Activated CD8-positive, alpha-beta memory T cell treated with anti-CD3 and anti-CD28 coated beads, Interleukin-2, amount 50 U/mL, for 4 hours (primary cell): Measurements from ENCODE around the gene ERMARD.

Source experiments
- DNase-seq: peaks from one replicate; pipeline ENCODE4 v3.0.0-alpha.2; 2020

Gene ERMARD

GRCh38 chr6:169803271-169803811 is 51.9 kb downstream of the ERMARD start:
- DNase-seq = no peak

GRCh38 chr6:169803816-169804340 is 52.5 kb downstream of the ERMARD start:
- no peak for DNase-seq

- DNase-seq = no peak
Observed at GRCh38 chr6:169804427-169804826, 53.0 kb downstream of the ERMARD start.

GRCh38 chr6:169805242-169805838 is 53.9 kb downstream of the ERMARD start:
- DNase-seq = no peak

- DNase-seq = no peak
Observed at GRCh38 chr6:169806701-169807100, 55.3 kb downstream of the ERMARD start.

- DNase-seq = no peak
Observed at GRCh38 chr6:169807229-169807628, 55.8 kb downstream of the ERMARD start.

GRCh38 chr6:169807699-169808607 is 56.5 kb downstream of the ERMARD start:
- no peak for DNase-seq

GRCh38 chr6:169808608-169808967 is 57.2 kb downstream of the ERMARD start:
- no peak for DNase-seq

GRCh38 chr6:169809386-169809785 is 58.0 kb downstream of the ERMARD start:
- DNase-seq = no peak

GRCh38 chr6:169810066-169810989 is 58.9 kb downstream of the ERMARD start:
- DNase-seq = no peak

- DNase-seq = no peak
Observed at GRCh38 chr6:169811072-169811471, 59.6 kb downstream of the ERMARD start.

GRCh38 chr6:169811521-169812256 is 60.3 kb downstream of the ERMARD start:
- no peak for DNase-seq

- DNase-seq = no peak
Observed at GRCh38 chr6:169812257-169812644, 60.8 kb downstream of the ERMARD start.

- DNase-seq = no peak
Observed at GRCh38 chr6:169813969-169814368, 62.5 kb downstream of the ERMARD start.

GRCh38 chr6:169816054-169816453 is 64.6 kb downstream of the ERMARD start:
- no peak for DNase-seq

GRCh38 chr6:169816975-169817374 is 65.6 kb downstream of the ERMARD start:
- DNase-seq = no peak

GRCh38 chr6:169820358-169820757 is 68.9 kb downstream of the ERMARD start:
- no peak for DNase-seq

- DNase-seq = no peak
Observed at GRCh38 chr6:169824021-169824420, 72.6 kb downstream of the ERMARD start.

GRCh38 chr6:169824848-169825557 is 73.6 kb downstream of the ERMARD start:
- no peak for DNase-seq

GRCh38 chr6:169825558-169826225 is 74.3 kb downstream of the ERMARD start:
- no peak for DNase-seq

GRCh38 chr6:169826697-169827096 is 75.3 kb downstream of the ERMARD start:
- no peak for DNase-seq
